Iris pigment epithelial cell (primary cell): ENCODE measurements around the gene CPED1.
"Not testable (repeated sequence)": the region's sequence is repeated elsewhere in the genome, so short reads cannot be mapped to it uniquely, and the experiment has no call there.

ENCODE experiments used
- DNase-seq: peaks from one replicate; pipeline ENCODE4 v3.0.0-alpha.2; 2011; ENCODE audit warnings: low read depth

Gene CPED1

GRCh38 chr7:121286742-121287734, 298.5 kb downstream of the CPED1 start:
- DNase-seq: peak; percentile 57

GRCh38 chr7:121288894-121289293, 300.4 kb downstream of the CPED1 start:
- peak; percentile 87 for DNase-seq

GRCh38 chr7:121289930-121290329, 301.4 kb downstream of the CPED1 start:
- not testable (repeated sequence) for DNase-seq

GRCh38 chr7:121294448-121294992, 306.0 kb downstream of the CPED1 start:
- DNase-seq: no peak

GRCh38 chr7:121297843-121298242, 309.3 kb downstream of the CPED1 start:
- no peak for DNase-seq

GRCh38 chr7:121298831-121299239, 310.3 kb downstream of the CPED1 start:
- no peak for DNase-seq

GRCh38 chr7:121300685-121301420, 312.3 kb downstream of the CPED1 start:
- DNase-seq: no peak

- peak; percentile 17 for DNase-seq
Measured at GRCh38 chr7:121301446-121302213, 313.1 kb downstream of the CPED1 start.

- peak; percentile 64 for DNase-seq
Measured at GRCh38 chr7:121302214-121302745, 313.8 kb downstream of the CPED1 start.

- peak; percentile 14 for DNase-seq
Measured at GRCh38 chr7:121303422-121304101, 315.1 kb downstream of the CPED1 start.

GRCh38 chr7:121304102-121304658, 315.7 kb downstream of the CPED1 start:
- no peak for DNase-seq

GRCh38 chr7:121305109-121305508, 316.6 kb downstream of the CPED1 start:
- DNase-seq: peak; percentile 63

- no peak for DNase-seq
Measured at GRCh38 chr7:121306565-121306964, 318.1 kb downstream of the CPED1 start.

- DNase-seq: no peak
Measured at GRCh38 chr7:121307021-121307574, 318.6 kb downstream of the CPED1 start.

GRCh38 chr7:121313220-121313792, 324.8 kb downstream of the CPED1 start:
- peak; percentile 14 for DNase-seq

GRCh38 chr7:121313793-121314676, 325.5 kb downstream of the CPED1 start:
- peak; percentile 32 for DNase-seq

- not testable (repeated sequence) for DNase-seq
Measured at GRCh38 chr7:121315170-121315569, 326.7 kb downstream of the CPED1 start.

GRCh38 chr7:121322460-121322859, 333.9 kb downstream of the CPED1 start:
- DNase-seq: no peak
